NCI-H2171 treated with DMSO at 0.1 percent for 48 hours (cell line): ENCODE data around the gene SLC44A5.

ENCODE experiments used
- DNase-seq: peaks from one replicate; lab custom pipeline; 2025; lab: John Stamatoyannopoulos, UW

The SLC44A5 gene

DNA sequence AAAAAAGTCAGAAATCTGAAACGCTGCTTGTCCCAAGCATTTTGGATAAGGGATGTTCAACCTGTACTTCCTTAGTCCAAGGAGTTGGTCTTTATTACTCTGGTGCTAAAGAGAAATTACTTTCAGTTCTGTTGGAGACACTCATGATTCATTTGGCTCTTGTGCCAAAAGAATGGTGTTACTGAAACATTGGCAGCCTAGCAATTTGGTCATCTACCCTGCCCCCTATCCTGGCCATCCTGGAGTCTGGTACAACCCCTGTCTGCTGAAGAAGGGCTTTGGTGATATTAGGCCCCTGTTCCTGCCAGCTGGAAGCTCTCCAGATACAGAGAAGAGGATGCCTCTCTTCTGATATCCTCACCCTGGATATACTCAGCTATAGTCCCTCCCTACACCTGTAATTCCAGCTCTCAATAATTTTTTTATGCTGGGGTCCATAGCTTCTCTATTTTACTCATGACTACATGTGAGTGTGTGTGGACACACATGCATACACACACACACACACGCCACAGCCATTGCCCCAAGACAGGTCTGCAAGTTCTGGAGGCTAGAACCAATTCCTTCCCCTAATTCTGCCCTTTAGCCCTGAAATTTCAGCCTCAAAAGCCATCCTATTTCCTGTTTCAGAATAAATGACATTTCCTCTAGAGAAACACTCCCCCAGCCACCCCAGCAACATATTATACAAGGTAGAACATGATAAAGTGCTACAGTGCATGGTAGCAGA lies 436.7 kb downstream of the SLC44A5 start:
- no peak for DNase-seq

- no peak for DNase-seq
Measured at GRCh38 chr1:75172556-75172955, 438.4 kb downstream of the SLC44A5 start.

DNA sequence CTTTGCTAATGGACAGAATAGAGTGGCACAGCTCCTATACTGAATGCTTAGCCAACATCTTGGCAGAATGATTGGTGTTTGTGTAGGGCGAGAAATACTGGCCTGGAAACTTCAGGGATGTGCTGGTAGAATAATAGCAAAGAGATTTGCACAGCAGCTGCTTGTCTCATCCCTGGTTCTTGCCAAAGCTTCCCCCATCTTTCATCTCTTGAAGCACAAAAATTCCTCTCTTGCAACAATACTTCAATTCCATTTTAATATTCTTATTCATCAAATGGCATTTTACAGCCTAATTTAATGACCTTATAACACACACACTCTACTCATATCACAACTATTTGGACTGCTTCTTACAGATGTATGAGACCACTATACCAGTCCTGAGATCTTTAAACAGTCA lies 439.0 kb downstream of the SLC44A5 start:
- no peak for DNase-seq

DNA sequence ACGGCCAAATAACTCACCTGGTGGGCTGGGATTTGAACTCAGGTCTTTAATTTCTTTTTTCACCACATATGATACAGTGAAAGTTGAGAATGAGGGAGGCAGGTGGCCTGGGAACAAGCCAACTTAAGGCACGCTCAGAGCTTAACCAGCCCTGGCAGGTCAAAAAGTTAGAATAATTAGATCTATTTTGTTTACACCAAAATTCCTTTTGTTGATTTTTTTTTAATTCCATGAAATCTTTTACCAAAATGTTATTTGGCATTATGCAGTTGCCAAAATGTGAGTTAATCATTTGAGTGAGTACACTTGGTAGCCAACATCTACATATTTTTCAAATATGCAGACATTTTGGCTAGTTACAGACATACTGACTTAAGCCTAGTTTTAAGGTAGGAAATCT lies 439.9 kb downstream of the SLC44A5 start:
- DNase-seq = peak; percentile 38

DNA sequence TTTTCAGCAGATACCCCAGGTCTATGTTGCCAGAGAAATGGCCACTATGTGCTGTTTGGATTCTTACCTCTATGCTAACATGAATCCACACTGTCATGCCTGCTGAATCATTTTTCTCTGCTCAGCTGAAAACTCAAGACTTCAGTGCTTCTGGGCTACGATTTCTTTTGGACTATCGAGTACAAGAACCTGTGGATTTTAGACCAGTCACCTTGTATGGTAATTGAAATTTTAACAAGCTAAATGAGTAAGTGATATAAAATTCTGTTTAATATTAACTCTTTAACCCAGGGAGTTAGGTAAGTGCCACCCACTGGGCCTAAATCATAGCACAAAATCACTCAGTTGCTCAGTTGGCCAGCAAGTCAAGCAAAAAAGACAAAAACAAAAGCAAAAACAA lies 440.9 kb downstream of the SLC44A5 start:
- no peak for DNase-seq

- DNase-seq = no peak
Measured at GRCh38 chr1:75166821-75167220, 444.1 kb downstream of the SLC44A5 start.

DNA sequence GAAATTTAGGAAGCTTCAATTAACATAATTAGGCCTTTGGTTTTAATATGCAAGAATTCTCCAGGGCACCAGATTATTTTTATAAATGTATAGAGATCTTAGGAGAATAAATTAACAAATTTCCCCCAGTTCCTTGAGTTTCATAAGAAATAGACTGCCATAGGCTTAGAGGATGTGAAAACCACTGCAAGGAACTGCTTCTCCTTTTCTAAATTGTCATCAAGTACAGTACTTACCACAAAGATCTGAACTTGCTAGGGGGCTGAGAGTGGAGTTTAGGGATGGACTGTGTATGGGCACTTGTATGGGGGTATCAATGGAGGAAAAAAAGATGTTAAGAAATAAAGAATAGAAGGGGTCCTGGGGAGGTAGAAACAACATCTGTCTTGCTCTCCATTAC lies 445.6 kb downstream of the SLC44A5 start:
- no peak for DNase-seq

- no peak for DNase-seq
Measured at GRCh38 chr1:75159154-75159553, 451.8 kb downstream of the SLC44A5 start.
